ENCODE results near the gene ICAM4.
A peak's percentile ranks its signal among the peaks of the same experiment; 100 is the strongest.

The ICAM4 gene

GRCh38 chr19:10329555-10329954 is 42.8 kb downstream of the ICAM4 start:
- peaks cover 19% of the 10 kb centered on the region for H4K20me1 ChIP-seq (ENCODE audit: insufficient read depth, low read length)
- H2AFZ ChIP-seq (ENCODE audit: low read depth, low read length) = no peak overlapping the region
- H3K36me3 ChIP-seq (replicated peaks; ENCODE audit: low read depth, low read length) = peaks cover 55% of the 10 kb centered on the region
- H3K27me3 ChIP-seq (ENCODE audit: low read depth, low read length) = no peaks in the 10 kb centered on the region
- no peak overlapping the region for H3K27ac ChIP-seq (ENCODE audit: low read length)
- no peaks in the 10 kb centered on the region for H3K9me3 ChIP-seq (ENCODE audit: insufficient read depth, low read length)
- TF ChIP-seq EZH2phosphoT487 (IDR thresholded peaks at IDR 0.05; ENCODE audit: low read depth) = no peak
- TF ChIP-seq, protein P1, sequence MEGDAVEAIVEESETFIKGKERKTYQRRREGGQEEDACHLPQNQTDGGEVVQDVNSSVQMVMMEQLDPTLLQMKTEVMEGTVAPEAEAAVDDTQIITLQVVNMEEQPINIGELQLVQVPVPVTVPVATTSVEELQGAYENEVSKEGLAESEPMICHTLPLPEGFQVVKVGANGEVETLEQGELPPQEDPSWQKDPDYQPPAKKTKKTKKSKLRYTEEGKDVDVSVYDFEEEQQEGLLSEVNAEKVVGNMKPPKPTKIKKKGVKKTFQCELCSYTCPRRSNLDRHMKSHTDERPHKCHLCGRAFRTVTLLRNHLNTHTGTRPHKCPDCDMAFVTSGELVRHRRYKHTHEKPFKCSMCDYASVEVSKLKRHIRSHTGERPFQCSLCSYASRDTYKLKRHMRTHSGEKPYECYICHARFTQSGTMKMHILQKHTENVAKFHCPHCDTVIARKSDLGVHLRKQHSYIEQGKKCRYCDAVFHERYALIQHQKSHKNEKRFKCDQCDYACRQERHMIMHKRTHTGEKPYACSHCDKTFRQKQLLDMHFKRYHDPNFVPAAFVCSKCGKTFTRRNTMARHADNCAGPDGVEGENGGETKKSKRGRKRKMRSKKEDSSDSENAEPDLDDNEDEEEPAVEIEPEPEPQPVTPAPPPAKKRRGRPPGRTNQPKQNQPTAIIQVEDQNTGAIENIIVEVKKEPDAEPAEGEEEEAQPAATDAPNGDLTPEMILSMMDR (IDR thresholded peaks at IDR 0.05; ENCODE audit: low read depth, low read length) = no peak
- no peak overlapping the region for H3K9ac ChIP-seq (ENCODE audit: low read length)
- H3K79me2 ChIP-seq (ENCODE audit: low read length) = peaks cover 69% of the 10 kb centered on the region
- H3K4me1 ChIP-seq (ENCODE audit: low read length) = peaks cover 15% of the 10 kb centered on the region
- H3K4me2 ChIP-seq (ENCODE audit: low read length) = no peak overlapping the region
- H3K4me3 ChIP-seq (ENCODE audit: low read length) = no peak overlapping the region

- peak overlapping the region; percentile 83 for H3K27ac ChIP-seq (ENCODE audit: low read length)
- no peak for TF ChIP-seq EZH2phosphoT487 (IDR thresholded peaks at IDR 0.05; ENCODE audit: low read depth)
- TF ChIP-seq, protein P1 (IDR thresholded peaks at IDR 0.05; ENCODE audit: low read depth, low read length) = 0 out of 2 replicates have a peak, but pooled peaks have one; percentile 16
- H3K36me3 ChIP-seq (replicated peaks; ENCODE audit: low read depth, low read length) = peaks cover 54% of the 10 kb centered on the region
- H3K27me3 ChIP-seq (ENCODE audit: low read depth, low read length) = no peaks in the 10 kb centered on the region
- H3K4me2 ChIP-seq (ENCODE audit: low read length) = peak overlapping the region; percentile 99
- peaks cover 17% of the 10 kb centered on the region for H3K4me1 ChIP-seq (ENCODE audit: low read length)
- H3K79me2 ChIP-seq (ENCODE audit: low read length) = peaks cover 65% of the 10 kb centered on the region
- H3K9ac ChIP-seq (ENCODE audit: low read length) = peak overlapping the region; percentile 87
- no peak overlapping the region for H2AFZ ChIP-seq (ENCODE audit: low read depth, low read length)
- peaks cover 19% of the 10 kb centered on the region for H4K20me1 ChIP-seq (ENCODE audit: insufficient read depth, low read length)
- H3K4me3 ChIP-seq (ENCODE audit: low read length) = peak overlapping the region; percentile 93
- no peaks in the 10 kb centered on the region for H3K9me3 ChIP-seq (ENCODE audit: insufficient read depth, low read length)
Measured at GRCh38 chr19:10332158-10332964, 45.6 kb downstream of the ICAM4 start.

GRCh38 chr19:10332965-10333757 is 46.4 kb downstream of the ICAM4 start, which contains the start of gene RAVER1:
Gene RAVER1, minus strand, starts transcription at chr19:10333529. Its CDS starts 22 bp downstream, at chr19:10333507.
- H3K9me3 ChIP-seq (ENCODE audit: insufficient read depth, low read length) = no peaks in the 10 kb centered on the region
- H3K27me3 ChIP-seq (ENCODE audit: low read depth, low read length) = no peaks in the 10 kb centered on the region
- H2AFZ ChIP-seq (ENCODE audit: low read depth, low read length) = peak within 1 kb of the TSS; percentile 44; the same call in 1 of the 2 replicates
- H3K9ac ChIP-seq (ENCODE audit: low read length) = peak within 1 kb of the TSS; percentile 87
- TF ChIP-seq, protein P1 (IDR thresholded peaks at IDR 0.05; ENCODE audit: low read depth, low read length) = no peak
- no peak for TF ChIP-seq EZH2phosphoT487 (IDR thresholded peaks at IDR 0.05; ENCODE audit: low read depth)
- peaks cover 46% of the 10 kb centered on the region for H3K36me3 ChIP-seq (replicated peaks; ENCODE audit: low read depth, low read length)
- peaks cover 23% of the 10 kb centered on the region for H3K4me1 ChIP-seq (ENCODE audit: low read length)
- peak within 1 kb of the TSS; percentile 99 for H3K4me2 ChIP-seq (ENCODE audit: low read length)
- peak within 1 kb of the TSS; percentile 83 for H3K27ac ChIP-seq (ENCODE audit: low read length)
- peaks cover 57% of the 10 kb centered on the region for H3K79me2 ChIP-seq (ENCODE audit: low read length)
- H3K4me3 ChIP-seq (ENCODE audit: low read length) = peak within 1 kb of the TSS; percentile 93
- H4K20me1 ChIP-seq (ENCODE audit: insufficient read depth, low read length) = peaks cover 19% of the 10 kb centered on the region

All from OCI-LY3 (cell line).